CD4-positive, alpha-beta T cell treated with Interleukin-17A for 1 hour (primary cell): ENCODE results near the gene MATCAP1.
A peak's percentile ranks its signal among the peaks of the same experiment; 100 is the strongest.

Experiments used
- DNase-seq: peaks from one replicate; pipeline ENCODE4 v3.0.0-alpha.2; 2020

The MATCAP1 gene

DNA sequence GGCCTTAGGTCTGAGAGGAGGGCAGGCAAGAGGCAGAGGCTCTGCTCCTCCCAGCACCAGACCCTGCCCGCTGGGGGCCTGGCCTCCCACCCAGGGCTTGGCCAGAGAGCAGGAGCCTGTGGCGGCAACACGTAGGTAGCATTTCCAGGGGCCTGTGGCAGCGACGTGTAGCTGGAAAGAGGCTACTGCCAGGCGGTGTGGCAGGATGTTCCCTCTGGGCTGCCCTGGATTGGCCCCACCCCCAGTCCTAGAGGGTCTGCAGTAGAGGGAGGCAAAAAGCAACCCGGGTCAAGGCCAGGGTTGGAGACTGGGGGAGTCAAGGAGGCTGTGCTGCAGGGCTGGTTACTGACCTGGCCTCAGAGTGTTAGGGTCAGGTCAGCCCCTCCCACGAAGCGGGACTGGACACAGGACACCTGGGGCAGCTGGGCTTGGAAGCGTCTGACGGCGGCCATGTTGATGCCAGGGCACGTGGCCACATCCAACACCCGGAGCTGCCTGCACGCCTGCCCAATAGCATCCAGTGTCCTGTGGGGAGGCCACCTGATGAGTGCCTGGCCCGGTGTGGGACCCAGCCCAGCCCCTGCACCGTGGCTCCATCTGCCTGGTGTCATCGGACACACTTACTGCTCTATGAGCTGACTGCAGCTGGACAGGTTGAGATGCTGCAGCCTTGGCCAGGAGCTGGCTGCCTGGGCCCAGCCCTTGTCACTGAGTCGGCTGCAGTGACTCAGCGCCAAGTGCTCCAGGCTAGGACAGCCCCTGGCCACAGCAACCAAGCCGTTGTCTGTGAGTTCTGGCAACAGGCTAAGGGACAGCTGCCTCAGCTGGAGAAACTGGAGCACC lies 23.7 kb upstream of the MATCAP1 start:
- DNase-seq = no peak

DNA sequence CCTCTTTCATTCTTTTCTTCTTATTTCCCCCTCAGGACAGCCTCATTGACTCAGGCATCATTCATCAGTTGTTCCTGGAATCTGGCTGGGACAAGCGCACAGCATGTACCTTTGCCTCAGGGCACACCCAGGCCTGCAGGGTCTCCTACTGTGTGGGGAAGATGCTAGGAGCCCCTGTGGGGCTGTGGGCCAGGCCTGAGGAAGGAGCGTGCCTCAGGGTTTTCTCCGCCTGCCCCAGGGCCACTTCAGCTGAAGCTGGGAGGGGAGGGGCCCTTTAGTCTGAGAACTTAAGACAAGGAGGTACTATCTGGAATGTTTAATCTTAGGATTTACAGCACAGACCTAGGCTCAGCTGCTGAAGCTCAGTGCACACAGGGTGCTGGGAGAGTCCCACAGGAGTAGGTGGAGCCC lies 23.1 kb upstream of the MATCAP1 start:
- no peak for DNase-seq

DNA sequence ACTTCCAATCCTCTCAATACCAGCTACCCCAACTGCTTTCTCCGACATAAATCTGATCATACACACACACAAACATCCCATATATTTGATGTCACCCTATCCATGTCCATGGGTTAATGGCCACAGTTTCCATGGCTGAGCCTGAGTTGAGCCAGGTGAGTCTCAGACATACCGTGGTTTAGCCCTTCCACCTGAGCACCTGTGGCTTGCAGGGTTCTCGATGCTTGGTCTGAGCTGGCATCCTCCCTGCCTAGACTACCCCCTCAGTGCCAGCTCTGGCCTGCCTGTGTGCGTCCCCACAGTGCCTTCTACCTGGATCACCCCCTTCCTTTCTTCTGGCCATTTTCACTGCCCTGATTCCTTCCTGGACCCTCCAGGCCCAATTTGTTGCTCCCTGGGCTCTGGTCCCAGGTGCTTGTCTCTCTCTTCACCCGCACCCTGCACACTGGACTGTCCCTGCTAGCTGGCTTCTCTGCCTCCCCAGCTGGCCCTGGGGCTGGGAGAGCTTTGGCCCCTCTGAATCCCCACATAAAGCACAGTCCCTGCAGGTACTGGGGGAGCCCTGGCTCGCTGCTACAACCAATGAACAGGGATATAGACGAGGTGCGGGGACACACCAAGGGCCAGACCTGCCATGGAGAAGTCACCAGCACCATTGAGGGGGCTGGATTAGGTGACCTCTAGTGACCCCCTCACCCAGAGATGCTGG lies 22.5 kb upstream of the MATCAP1 start:
- DNase-seq = no peak

DNA sequence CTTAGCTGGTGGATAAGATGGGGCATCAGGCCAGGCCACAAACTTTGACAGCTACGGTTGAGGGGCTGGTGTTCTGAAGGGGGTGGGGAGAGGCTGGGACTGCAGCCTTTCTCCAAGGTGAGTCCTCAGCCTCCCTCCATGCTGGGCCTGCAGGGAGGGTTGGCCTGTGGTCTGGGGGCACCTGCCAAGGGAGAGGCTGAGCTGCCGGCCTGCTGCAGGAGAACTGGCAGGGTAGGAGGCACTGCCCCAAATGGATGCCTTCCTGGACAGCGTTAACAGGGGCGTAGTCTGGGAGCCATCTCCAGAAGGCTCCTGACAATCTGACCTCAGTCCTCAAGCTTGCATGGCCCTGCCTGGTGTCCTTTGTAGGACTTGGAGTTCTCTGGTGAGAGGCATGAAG lies 20.3 kb upstream of the MATCAP1 start:
- DNase-seq = no peak

DNA sequence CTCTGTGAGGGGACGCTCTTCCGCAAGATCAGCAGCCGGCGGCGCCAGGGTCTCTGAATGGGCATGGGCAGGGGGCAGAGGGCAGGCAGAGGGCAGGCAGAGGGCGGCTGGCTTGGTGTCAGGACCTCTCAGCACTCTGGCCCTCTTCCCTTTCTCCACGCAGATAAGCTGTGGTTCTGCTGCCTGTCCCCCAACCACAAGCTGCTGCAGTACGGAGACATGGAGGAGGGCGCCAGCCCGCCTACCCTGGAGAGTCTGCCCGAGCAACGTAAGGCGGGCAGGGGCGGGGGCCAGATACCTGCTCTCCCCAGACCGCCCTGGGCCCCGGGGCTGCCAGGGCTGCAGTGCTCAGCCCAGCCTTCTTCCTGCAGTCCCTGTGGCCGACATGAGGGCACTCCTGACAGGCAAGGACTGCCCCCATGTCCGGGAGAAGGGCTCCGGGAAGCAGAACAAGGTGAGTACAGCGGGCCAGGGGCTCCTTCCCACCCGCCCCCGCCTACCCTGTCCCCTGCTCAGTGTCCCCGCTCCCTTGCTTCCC lies 19.3 kb upstream of the MATCAP1 start:
- no peak for DNase-seq

DNA sequence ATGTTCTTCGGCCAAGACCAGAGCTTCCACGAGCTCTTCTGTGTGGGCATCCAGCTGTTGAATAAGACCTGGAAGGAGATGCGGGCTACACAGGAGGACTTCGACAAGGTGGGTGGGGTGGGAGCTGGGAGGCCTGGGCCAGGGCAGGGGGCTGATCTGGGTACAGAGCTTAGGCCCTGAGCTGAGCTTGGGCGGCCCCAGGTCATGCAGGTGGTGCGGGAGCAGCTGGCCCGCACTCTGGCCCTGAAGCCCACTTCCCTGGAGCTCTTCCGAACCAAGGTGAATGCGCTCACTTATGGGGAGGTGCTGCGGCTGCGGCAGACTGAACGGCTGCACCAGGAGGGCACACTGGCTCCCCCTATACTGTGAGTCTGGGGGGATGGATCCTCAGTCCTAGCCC lies 18.7 kb upstream of the MATCAP1 start:
- DNase-seq = no peak

DNA sequence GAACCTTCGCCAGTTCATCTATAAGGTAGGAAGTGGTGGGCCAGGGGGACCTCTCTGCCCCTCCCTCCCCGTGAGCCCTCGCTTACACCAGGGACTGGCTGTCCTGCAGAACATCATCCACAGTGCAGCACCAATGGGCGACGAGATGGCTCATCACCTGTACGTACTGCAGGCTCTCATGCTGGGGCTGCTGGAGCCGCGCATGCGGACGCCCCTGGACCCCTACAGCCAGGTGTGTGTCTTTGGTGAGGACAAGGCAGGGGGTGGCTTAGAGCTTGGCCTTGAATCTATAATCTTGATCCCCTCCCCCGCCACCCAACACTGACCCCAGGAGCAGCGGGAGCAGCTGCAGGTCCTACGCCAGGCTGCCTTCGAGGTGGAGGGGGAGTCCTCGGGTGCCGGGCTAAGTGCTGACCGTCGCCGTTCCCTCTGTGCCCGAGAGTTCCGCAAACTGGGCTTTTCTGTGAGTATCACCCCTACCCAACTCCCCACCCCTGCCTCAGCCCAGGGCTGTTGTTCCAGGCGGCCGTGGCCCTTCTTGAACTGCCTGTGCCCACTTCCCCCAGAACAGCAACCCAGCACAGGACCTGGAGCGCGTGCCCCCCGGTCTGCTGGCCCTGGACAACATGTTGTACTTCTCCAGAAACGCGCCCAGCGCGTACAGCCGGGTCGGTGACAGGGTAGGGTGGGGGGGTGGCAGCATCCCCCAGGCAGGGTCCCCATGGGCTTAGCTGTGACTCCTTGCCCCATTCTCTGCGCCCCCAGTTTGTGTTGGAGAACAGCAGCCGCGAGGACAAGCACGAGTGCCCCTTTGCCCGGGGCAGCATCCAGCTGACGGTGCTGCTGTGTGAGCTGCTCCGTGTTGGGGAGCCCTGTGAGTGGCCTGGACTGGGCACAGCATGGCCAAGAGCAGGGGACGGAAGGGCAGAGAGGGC lies 17.9 kb upstream of the MATCAP1 start:
- no peak for DNase-seq

DNA sequence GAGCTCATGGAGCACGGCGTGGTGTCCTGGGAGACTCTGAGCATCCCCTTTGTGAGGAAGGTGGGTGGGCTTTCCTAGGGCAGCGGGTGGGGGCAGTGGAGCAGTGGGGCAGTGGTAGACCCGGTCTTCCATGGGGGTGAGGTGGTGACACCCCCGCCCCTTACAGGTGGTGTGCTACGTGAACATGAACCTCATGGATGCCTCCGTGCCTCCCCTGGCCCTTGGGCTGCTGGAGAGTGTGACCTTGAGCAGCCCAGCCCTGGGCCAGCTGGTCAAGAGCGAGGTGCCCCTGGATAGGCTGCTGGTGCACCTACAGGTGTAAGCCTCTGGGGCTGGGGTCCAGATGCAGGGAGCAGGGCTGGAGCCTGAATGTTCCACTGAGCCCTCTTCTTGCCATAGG lies 16.7 kb upstream of the MATCAP1 start:
- DNase-seq = no peak

DNA sequence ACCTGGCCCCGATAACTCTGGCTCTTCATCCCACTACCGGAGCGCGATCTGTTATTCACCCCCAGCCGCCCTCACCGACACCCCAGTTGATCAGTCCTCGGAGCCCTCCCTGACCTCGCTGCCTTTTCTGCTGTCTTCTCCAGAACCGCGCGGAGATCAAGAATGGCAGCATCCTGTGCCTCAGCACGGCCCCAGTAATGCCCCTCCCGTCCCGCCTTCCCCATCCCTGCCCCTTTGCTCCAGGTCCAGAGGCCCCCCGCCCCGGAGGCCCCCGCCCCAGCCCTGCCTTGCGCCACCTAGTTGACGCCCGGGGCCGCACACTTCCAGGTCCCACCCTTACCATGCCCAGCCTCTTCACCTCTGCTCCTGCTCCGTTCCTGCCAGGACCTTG lies 16.0 kb upstream of the MATCAP1 start:
- no peak for DNase-seq

DNA sequence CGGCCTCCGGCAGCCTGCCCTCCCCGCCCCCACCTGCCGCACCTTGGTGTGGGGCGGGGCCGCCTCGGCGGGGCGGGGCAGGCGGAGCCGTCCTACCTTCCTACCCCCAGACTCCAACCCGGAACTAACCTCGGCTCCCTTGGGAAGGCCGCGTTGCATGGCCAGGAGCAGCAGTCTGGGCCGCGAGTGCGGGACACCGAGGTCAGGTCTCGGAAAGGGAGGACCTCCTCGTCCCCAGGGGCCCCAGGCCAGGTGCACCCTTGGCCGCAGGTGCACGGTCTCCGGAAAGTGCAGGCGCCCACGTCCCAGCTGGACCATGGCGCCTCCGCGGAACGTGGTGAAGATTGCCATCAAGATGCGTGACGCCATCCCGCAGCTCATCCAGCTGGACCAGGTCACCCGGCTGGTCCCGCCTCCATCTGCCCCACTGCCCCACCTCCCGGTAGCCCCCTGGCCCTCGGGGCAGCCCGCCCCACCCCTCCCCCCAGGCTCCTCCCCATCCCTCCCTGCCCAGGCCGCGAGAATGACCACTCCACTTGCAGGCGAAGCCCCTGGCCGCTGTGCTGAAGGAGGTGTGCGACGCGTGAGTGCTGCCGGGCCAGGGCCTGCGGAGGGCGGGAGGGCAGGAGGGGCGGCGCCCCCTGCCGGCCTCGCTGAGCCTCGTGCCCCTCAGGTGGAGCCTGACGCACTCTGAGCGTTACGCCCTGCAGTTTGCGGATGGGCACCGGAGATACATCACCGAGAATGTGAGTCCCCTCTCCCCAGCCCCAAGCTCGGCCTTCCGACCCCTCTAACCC lies 15.4 kb upstream of the MATCAP1 start, which contains the start of gene ELMO3:
Gene ELMO3 (plus strand): TSS at position 121 of the 797 bp plus-strand sequence. CDS start 196 bp downstream, at position 317.
- DNase-seq = no peak

DNA sequence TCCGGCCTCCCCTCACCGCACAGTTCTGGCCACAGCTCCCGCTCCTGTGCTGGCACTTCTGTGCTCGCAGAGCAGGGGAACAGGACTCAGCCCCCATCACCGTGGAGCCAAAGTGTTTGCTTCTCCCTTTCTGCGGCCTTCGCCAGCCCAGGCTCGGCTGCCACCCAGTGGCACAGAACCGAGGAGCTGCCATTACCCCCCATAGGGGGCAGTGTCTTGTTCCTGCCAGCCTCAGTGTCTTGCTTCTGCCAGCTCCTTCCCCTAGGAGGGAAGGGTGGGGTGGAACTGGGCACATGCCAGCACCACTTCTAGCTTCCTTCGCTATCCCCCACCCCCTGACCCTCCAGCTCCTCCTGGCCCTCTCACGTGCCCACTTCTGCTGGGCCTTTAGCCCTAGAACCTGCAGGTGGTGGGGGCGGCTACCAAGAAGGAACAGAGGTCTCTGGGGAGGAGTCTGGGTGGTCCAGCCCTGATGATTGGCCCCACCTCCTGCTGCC lies 14.5 kb upstream of the MATCAP1 start:
- peak; percentile 32 for DNase-seq

DNA sequence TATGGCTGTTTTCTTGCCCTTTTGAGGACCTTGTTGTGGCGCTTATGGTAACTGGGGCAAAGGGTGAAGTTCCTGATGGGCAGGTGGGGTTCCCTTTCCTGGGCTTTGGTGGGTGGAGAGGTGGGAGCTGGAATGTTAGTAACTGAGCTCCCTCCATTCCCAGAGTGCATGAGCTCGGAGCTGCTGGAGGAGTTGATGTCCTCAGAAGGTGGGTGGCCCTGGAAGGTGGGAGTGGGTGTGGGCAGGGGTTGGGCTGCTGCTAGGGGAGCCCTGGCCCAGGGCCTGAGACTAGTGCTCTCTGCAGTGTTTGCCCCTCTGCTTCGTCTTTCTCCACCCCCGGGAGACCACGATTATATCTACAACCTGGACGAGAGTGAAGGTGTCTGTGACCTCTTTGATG lies 13.9 kb upstream of the MATCAP1 start:
- no peak for DNase-seq

DNA sequence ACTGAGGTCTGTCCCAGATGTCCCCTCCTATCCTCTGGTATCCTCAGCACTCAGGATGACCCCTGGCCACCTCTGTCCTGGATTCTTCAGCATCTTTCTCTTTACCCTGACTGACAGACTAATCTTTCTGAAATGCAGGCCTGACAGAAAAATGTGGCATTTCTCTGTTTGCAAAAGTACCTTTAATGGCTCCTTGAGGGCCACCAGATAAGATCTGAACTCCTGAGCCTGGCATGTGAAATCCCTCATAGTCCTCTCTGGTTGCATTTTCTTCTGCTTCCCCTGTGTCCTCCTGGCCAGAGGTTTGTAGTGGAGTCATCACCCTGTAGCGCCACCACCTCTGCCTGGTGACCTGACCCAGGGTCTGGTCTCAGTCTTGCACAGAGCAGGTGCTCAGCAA lies 13.1 kb upstream of the MATCAP1 start:
- no peak for DNase-seq

DNA sequence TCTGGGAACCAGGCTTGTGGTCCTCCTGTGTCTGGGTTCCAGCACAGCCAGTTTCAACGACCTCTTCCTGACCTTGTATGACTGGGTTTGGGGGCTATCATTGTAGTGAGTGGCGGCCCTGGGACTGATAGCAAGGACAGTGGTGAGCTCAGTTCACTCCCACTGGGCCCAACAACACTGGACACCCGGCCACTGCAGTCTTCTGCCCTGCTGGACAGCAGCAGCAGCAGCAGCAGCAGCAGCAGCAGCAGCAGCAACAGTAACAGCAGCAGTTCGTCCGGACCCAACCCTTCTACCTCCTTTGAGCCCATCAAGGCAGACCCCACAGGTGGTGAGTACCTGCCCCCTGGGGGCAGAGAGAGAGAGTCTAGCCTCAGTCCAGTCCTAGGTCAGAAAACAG lies 11.9 kb upstream of the MATCAP1 start:
- no peak for DNase-seq

DNA sequence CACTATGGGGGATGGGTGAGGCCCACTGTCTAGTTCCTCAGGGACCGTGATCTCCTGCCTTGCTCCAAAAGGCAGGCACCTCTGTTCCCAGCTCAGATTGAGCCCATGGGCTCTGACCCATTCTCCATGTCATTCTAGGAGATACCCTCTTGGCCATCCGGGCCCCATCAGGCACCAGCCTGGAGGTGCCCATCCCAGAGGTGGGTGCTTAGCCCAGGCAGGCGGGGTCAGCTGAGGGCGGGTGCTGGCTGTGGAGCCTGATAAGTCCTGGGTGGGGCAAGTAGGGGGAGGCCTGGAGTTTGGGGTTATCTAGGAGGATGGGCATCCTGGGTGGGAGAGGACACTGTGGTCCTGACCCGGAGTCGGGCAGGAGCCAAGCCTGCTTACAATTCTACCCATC lies 10.5 kb upstream of the MATCAP1 start:
- no peak for DNase-seq

DNA sequence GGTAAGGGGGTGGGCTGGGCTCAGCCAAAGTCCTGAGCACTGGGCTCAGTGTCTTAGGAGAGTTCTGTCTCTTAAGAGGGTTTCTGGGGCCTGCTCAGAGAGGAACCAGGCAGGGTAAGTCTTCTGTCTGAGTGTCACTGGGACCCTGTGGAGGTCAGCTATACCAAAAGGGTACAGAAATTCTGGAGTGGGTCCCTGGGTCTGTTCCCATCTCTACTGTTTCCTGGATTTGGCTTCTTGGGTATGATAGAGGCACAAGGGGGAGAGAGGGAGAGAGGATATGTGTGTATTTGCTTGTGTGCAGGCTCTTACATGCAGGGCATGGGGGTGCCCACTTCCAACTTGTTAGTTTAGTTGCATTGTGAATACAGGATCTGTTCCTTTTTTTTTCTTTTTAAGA lies 9.8 kb upstream of the MATCAP1 start:
- no peak for DNase-seq

DNA sequence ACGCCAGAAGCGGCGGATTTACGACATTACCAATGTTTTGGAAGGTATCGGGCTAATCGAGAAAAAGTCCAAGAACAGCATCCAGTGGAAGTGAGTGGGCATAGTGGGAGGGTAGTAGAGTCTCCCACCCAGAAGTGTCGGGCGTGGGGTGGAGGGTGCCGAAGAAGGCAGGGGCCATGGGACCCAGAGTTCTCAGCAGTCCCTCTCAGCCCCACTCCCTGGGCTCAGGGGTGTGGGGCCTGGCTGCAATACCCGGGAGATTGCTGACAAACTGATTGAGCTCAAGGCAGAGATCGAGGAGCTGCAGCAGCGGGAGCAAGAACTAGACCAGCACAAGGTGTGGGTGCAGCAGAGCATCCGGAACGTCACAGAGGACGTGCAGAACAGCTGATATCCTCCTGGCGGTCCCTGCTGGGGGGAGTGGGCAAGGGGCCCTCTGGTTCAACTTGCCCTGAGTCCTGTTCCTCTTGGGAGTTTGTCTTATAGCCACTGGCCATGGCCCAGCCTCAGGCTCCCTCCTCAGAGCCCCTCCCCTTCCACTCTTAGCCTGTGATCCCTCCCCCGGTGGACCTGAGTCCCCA lies 9.1 kb upstream of the MATCAP1 start:
- no peak for DNase-seq

DNA sequence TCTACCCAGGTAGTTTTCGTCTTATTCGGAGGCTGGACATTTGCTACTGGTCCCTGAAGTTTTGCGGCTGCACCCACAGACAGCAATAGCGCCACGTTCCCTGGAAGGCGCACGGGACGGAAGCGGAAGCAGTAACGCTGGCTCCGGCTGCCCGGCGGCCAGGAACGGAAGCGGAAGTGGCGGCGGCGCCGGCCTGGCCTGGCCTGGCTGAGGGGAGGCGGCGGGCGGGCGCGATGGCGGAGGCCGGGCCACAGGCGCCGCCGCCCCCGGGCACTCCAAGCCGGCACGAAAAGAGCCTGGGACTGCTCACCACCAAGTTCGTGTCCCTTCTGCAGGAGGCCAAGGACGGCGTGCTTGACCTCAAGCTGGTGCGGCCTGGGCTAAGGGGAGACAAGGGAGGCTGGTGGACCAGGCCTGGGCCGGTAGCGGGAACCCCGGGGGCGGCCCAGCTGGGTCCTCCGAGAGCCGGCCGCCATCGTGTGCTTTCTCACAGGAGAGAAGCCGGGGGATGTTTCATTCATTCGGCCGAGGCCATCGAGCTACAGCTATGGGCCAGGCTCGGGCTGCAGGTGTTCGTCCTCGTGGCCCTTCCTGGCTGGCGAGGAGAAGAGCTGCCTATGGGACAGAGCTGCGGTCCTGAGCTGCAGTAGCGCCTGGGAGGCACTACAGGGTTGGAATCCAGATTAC lies 8.4 kb upstream of the MATCAP1 start, which contains the start of gene E2F4:
Gene E2F4 (plus strand): TSS at position 161 of the 687 bp plus-strand sequence. CDS start 73 bp downstream, at position 234.
- DNase-seq = peak; percentile 90

DNA sequence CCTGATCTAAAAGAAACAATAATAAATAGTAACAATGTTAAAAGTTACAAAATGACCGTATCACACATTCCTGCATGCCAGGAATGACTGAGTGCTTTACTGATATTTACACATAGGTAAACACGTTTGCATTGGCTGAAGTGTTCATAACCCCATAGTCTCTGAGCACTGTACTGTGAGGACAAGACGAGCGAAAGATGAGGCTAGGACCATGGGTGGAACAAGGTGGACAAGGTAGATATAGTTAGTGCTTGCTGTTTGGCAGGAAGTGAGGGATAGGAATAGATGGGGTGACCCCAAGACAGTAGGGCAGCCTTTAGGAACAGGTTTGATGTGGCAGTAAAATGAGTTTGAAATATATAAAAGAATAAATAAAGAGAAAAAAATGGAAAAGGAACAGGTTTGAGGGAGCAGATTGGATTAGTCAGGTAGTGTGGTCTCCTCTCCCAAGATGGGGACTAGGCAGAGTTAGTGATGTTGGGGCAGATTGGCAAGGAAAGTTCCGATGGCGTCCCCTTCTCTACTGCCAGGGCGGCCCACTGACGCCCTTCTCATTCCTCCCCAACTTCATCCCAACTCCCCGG lies 7.7 kb upstream of the MATCAP1 start:
- no peak for DNase-seq
